HepG2 (cell line): ENCODE data around the gene QSOX2. TPM values are rescaled to one million over a fixed set of nuclear protein-coding genes. Genes with fewer than 3 reads are reported as not detected.

ENCODE experiments used
- ARID5B ChIP-seq: IDR thresholded peaks from 2 replicates; pipeline ENCODE4 v1.4.0; 2020; ENCODE audit warnings: mild to moderate bottlenecking, missing genetic modification reagents
- BHLHE40 ChIP-seq: IDR thresholded peaks from 2 replicates; pipeline ENCODE4 v1.6.1; 2011; ENCODE audit warnings: low read length, improper control_type of control experiment
- BRCA1 ChIP-seq: sonication (generic); formaldehyde crosslinking; IDR thresholded peaks from 2 replicates; pipeline ENCODE4 v1.4.0; 2020; ENCODE audit warnings: missing genetic modification reagents
- HDAC1 ChIP-seq: sonication (generic); formaldehyde crosslinking; IDR thresholded peaks from 2 replicates; pipeline ENCODE4 v1.5.1; 2020; ENCODE audit warnings: mild to moderate bottlenecking, missing genetic modification reagents
- HNF4A ChIP-seq: sonication (generic); formaldehyde crosslinking; IDR thresholded peaks from 2 replicates; pipeline ENCODE4 v1.4.0; 2020; ENCODE audit warnings: missing genetic modification reagents
- NFKB2 ChIP-seq: sonication (generic); formaldehyde crosslinking; IDR thresholded peaks from 2 replicates; pipeline ENCODE4 v1.4.0; 2020; ENCODE audit warnings: missing genetic modification reagents, borderline replicate concordance
- PAXIP1 ChIP-seq: sonication (generic); formaldehyde crosslinking; conservative IDR thresholded peaks from 2 replicates; pipeline ENCODE4 v1.4.0; 2020; ENCODE audit warnings: mild to moderate bottlenecking, missing genetic modification reagents, moderate library complexity
- RBAK ChIP-seq: sonication (generic); formaldehyde crosslinking; IDR thresholded peaks from 2 replicates; pipeline ENCODE4 v1.5.1; 2020; ENCODE audit warnings: mild to moderate bottlenecking, missing genetic modification reagents
- TBX2 ChIP-seq: sonication (generic); formaldehyde crosslinking; IDR thresholded peaks from 2 replicates; pipeline ENCODE4 v1.5.0; 2020; ENCODE audit warnings: missing genetic modification reagents, mild to moderate bottlenecking, borderline replicate concordance
- ZNF691 ChIP-seq: sonication (generic); formaldehyde crosslinking; IDR thresholded peaks from 2 replicates; pipeline ENCODE4 v1.4.0; 2020; ENCODE audit warnings: missing genetic modification reagents, low read depth, mild to moderate bottlenecking, borderline replicate concordance
- polyA plus RNA-seq, 8 experiments: library from polyadenylated mRNA; depleted of rRNA in 3 of 8; stranded (reverse) in 7 of 8; unstranded in 1 of 8; fragments of >200 nt; fragmentation: Illumina TruSeq in 4 of 8; extraction: Trizol in 4 of 8; gene quantifications; 2 replicates each; pipeline versions ENCODE4 v1.2.1 to v1.2.3, GENCODE V29; 2011 to 2016; ENCODE audit warnings: low read depth in 4 of 8, missing spikeins in 1 of 8, mixed read lengths in 1 of 8; ENCODE audit not compliant: insufficient read depth in 1 of 8
- total RNA-seq, 5 experiments: library from RNA; depleted of rRNA; stranded (reverse); fragments of >200 nt; fragmentation: Illumina TruSeq; extraction: Trizol; gene quantifications; 2 replicates each; pipeline ENCODE4 v1.2.3, GENCODE V29; 2016; ENCODE audit warnings: low read depth in 1 of 5

The QSOX2 gene
- total and polyA plus RNA-seq, 2 of the 13 experiments (the other 11 are each of a cell fraction or from before 2014, with no cell fraction given): 27.1 to 42.1 TPM

- TF ChIP-seq PAXIP1 (CRISPR knock-in tag): peak; percentile 63
- peak; percentile 56 for TF ChIP-seq HNF4A (CRISPR knock-in tag)
- 0 out of 2 replicates have a peak, but pooled peaks have one; percentile 36 for TF ChIP-seq BHLHE40
- TF ChIP-seq RBAK (CRISPR knock-in tag): peak; percentile 97
- peak; percentile 75 for TF ChIP-seq TBX2
- TF ChIP-seq ZNF691 (CRISPR knock-in tag): peak; percentile 59; the same call in 1 of the 2 replicates
- peak; percentile 31; the same call in 1 of the 2 replicates for TF ChIP-seq NFKB2 (CRISPR knock-in tag)
- peak; percentile 42; the same call in 1 of the 2 replicates for TF ChIP-seq ARID5B (CRISPR knock-in tag)
- TF ChIP-seq BRCA1 (CRISPR knock-in tag): 0 out of 2 replicates have a peak, but pooled peaks have one; percentile 35
- peak; percentile 67; the same call in 1 of the 2 replicates for TF ChIP-seq HDAC1
Measured at GRCh38 chr9:136251264-136252115, 5.9 kb upstream of the QSOX2 start (continued).
